H9 (cell line): ENCODE results near the gene PDE3A. TPM values are rescaled to one million over a fixed set of nuclear protein-coding genes. Genes with fewer than 3 reads are reported as not detected.
A peak's percentile ranks its signal among the peaks of the same experiment; 100 is the strongest.

Experiments used
- DNase-seq: peaks from one replicate; pipeline ENCODE4 v3.0.0-alpha.2; 2017
- H2AFZ ChIP-seq: one replicate; pipeline ENCODE4 v1.6.1; 2013; ENCODE audit warnings: mild to moderate bottlenecking, low read length, control low read depth, moderate library complexity
- H2AK5ac ChIP-seq: 2 replicates; pipeline ENCODE4 v1.6.1; 2013; ENCODE audit warnings: low read length, control low read depth, mixed read lengths; ENCODE audit not compliant: insufficient read length
- H2BK120ac ChIP-seq: one replicate; pipeline ENCODE4 v1.6.1; 2013; ENCODE audit warnings: low read depth, mild to moderate bottlenecking, low read length, control low read depth, inconsistent platforms; ENCODE audit not compliant: poor library complexity, severe bottlenecking
- H2BK12ac ChIP-seq: 2 replicates; pipeline ENCODE4 v1.6.1; 2013; ENCODE audit warnings: low read length, control low read depth, mixed read lengths, low read depth; ENCODE audit not compliant: insufficient read length
- H2BK15ac ChIP-seq: 2 replicates; pipeline ENCODE4 v1.6.1; 2013; ENCODE audit warnings: low read depth, low read length, control low read depth
- H2BK20ac ChIP-seq: one replicate; pipeline ENCODE4 v1.6.1; 2013; ENCODE audit warnings: low read depth, mild to moderate bottlenecking, low read length, control low read depth, inconsistent platforms; ENCODE audit not compliant: poor library complexity, severe bottlenecking
- H2BK5ac ChIP-seq: 2 replicates; pipeline ENCODE4 v1.6.1; 2013; ENCODE audit warnings: low read length, control low read depth, mixed read lengths; ENCODE audit not compliant: insufficient read length
- H3K14ac ChIP-seq: 2 replicates; pipeline ENCODE4 v1.6.1; 2013; ENCODE audit warnings: low read length, control low read depth; ENCODE audit not compliant: insufficient read depth
- H3K18ac ChIP-seq: 2 replicates; pipeline ENCODE4 v1.6.1; 2013; ENCODE audit warnings: low read depth, mild to moderate bottlenecking, mixed read lengths, low read length, control low read depth; ENCODE audit not compliant: insufficient read length
- H3K23ac ChIP-seq: 2 replicates; pipeline ENCODE4 v1.6.1; 2013; ENCODE audit warnings: low read length, control low read depth, mixed read lengths, low read depth; ENCODE audit not compliant: insufficient read length
- H3K23me2 ChIP-seq: 2 replicates; pipeline ENCODE4 v1.6.1; 2013; ENCODE audit warnings: low read depth, mild to moderate bottlenecking, mixed read lengths, low read length, control low read depth; ENCODE audit not compliant: insufficient read length, poor library complexity, severe bottlenecking
- H3K27ac ChIP-seq: 2 replicates; pipeline ENCODE4 v1.5.1; 2013; ENCODE audit warnings: low read length, control low read depth, mixed read lengths, low read depth; ENCODE audit not compliant: insufficient read length
- H3K27me3 ChIP-seq: 2 replicates; pipeline ENCODE4 v1.6.1; 2013; ENCODE audit warnings: low read length, control low read depth, inconsistent platforms; ENCODE audit not compliant: insufficient read depth
- H3K4ac ChIP-seq: 2 replicates; pipeline ENCODE4 v1.6.1; 2013; ENCODE audit warnings: low read depth, mild to moderate bottlenecking, control low read depth, inconsistent platforms, low read length, moderate library complexity
- H3K4me1 ChIP-seq: 2 replicates; pipeline ENCODE4 v1.6.1; 2013; ENCODE audit warnings: low read length, control low read depth, inconsistent platforms; ENCODE audit not compliant: insufficient read depth
- H3K4me2 ChIP-seq: 2 replicates; pipeline ENCODE4 v1.6.1; 2013; ENCODE audit warnings: low read length, control low read depth, mixed read lengths; ENCODE audit not compliant: insufficient read length, insufficient read depth
- H3K56ac ChIP-seq: 2 replicates; pipeline ENCODE4 v1.6.1; 2013; ENCODE audit warnings: low read depth, mild to moderate bottlenecking, mixed read lengths, low read length, control low read depth; ENCODE audit not compliant: insufficient read length
- H3K79me1 ChIP-seq: 2 replicates; pipeline ENCODE4 v1.6.1; 2013; ENCODE audit warnings: low read depth, mild to moderate bottlenecking, moderate library complexity, low read length, control low read depth, inconsistent platforms; ENCODE audit not compliant: insufficient read depth, poor library complexity, severe bottlenecking
- H3K79me2 ChIP-seq: 2 replicates; pipeline ENCODE4 v1.6.1; 2013; ENCODE audit warnings: low read length, control low read depth, inconsistent platforms; ENCODE audit not compliant: insufficient read depth
- H3K9ac ChIP-seq: 2 replicates; pipeline ENCODE4 v1.6.1; 2013; ENCODE audit warnings: low read length, control low read depth, mixed read lengths; ENCODE audit not compliant: insufficient read length; ENCODE audit errors: extremely low read depth
- H3K9me3 ChIP-seq: one replicate; pipeline ENCODE4 v1.6.1; 2013; ENCODE audit warnings: low read depth, low read length, inconsistent platforms; ENCODE audit not compliant: control insufficient read depth
- H3T11ph ChIP-seq: one replicate; pipeline ENCODE4 v1.6.1; 2013; ENCODE audit warnings: mild to moderate bottlenecking, low read length, control low read depth, inconsistent platforms
- H4K20me1 ChIP-seq: one replicate; pipeline ENCODE4 v1.6.1; 2013; ENCODE audit not compliant: control insufficient read depth, insufficient read length, insufficient read depth
- H4K5ac ChIP-seq: 2 replicates; pipeline ENCODE4 v1.6.1; 2013; ENCODE audit warnings: low read depth, mild to moderate bottlenecking, mixed read lengths, low read length, control low read depth; ENCODE audit not compliant: insufficient read length
- H4K8ac ChIP-seq: replicated peaks from 2 replicates; pipeline ENCODE4 v1.6.1; 2013; ENCODE audit warnings: low read length, control low read depth, mixed read lengths, low read depth; ENCODE audit not compliant: insufficient read length
- H4K91ac ChIP-seq: 2 replicates; pipeline ENCODE4 v1.6.1; 2013; ENCODE audit warnings: low read depth, mild to moderate bottlenecking, moderate library complexity, mixed read lengths, low read length, control low read depth; ENCODE audit not compliant: insufficient read length
- H3K27ac Mint-ChIP-seq, 3 experiments: 2 replicates in 2 of 3; 3 replicates in 1 of 3; pipeline ENCODE4 v1.8.0; 2020 to 2021; ENCODE audit warnings: mixed read lengths in 3 of 3, mild to moderate bottlenecking in 1 of 3, moderate library complexity in 1 of 3
- H3K27me3 Mint-ChIP-seq: 2 replicates; pipeline ENCODE4 v1.8.0; 2021; ENCODE audit warnings: low read depth, mild to moderate bottlenecking, moderate library complexity, mixed read lengths
- H3K36me3 Mint-ChIP-seq, 3 experiments: 2 replicates in 2 of 3; 3 replicates in 1 of 3; pipeline ENCODE4 v1.8.0; 2020 to 2021; ENCODE audit warnings: low read depth in 3 of 3, mixed read lengths in 3 of 3; ENCODE audit not compliant: insufficient read depth in 1 of 3
- H3K4me1 Mint-ChIP-seq, 2 experiments: 2 replicates each; pipeline ENCODE4 v1.8.0; 2020; ENCODE audit warnings: mixed read lengths in 2 of 2
- H3K4me3 Mint-ChIP-seq, 2 experiments: 2 replicates in 1 of 2; 3 replicates in 1 of 2; pipeline ENCODE4 v1.8.0; 2020 to 2021; ENCODE audit warnings: mild to moderate bottlenecking in 2 of 2, mixed read lengths in 2 of 2, moderate library complexity in 1 of 2
- H3K9me3 Mint-ChIP-seq, 2 experiments: 2 replicates in 1 of 2; 3 replicates in 1 of 2; pipeline ENCODE4 v1.8.0; 2020; ENCODE audit warnings: mild to moderate bottlenecking in 2 of 2, mixed read lengths in 2 of 2, moderate library complexity in 1 of 2
- WGBS: extraction: QIAGEN DNeasy Blood & Tissue Kit; methylation state at CpG from one replicate; pipeline ENCODE4 v1.1.7; 2013; ENCODE audit warnings: missing lambda C conversion rate, low lambda C conversion rate, mixed read lengths; ENCODE audit not compliant: insufficient read length; ENCODE audit errors: extremely low coverage; 5-methylcytosine and 5-hydroxymethylcytosine counted together
- total RNA-seq: library from RNA; stranded (reverse); gene quantifications from 2 replicates; pipeline ENCODE4 v1.2.1, GENCODE V29; 2021
- TF ChIP-seq, protein P1 (sequence below): fragments of 200-600 bp; sonication (generic); conservative IDR thresholded peaks from 3 replicates; pipeline ENCODE4 v1.8.0; 2021; ENCODE audit warnings: antibody characterized with exemption, mild to moderate bottlenecking

The PDE3A gene
- total RNA-seq, 1 experiment from 2014 or later, result 3.0 TPM

DNA sequence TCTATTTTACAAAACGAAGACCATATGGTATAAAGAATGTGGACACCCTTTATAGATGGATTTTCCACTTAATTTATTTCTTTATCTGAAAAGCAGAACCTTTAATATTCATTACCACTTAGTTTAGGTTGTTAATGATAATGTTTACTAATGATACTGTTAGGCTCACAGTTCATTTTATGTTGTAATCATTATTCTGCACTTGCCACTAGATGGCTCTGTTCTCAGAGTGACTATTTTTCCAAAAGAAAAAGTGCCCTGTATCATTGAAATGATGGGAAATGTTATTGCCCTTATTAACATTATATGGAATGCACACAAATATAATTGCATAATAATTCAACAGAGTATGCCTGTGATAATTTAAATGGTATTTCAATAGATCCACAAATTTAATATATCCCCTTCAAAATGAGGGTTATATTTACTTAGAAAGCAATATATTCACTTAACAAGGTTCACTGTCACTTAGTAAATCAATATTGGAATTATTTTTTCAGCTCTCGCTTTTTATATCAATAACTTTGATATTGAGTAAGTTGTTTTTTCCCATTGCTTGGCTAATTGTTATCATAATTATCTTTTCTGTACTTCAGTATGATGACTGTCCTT lies 95.7 kb downstream of the PDE3A start:
- Histone ChIP-seq H3K27ac (no peak overlapping the region), H2BK5ac (no peak overlapping the region), H4K20me1 (no peaks in the 10 kb centered on the region), H3K14ac (no peak overlapping the region), H2BK15ac (no peak overlapping the region), H4K8ac (no peak overlapping the region), H2BK20ac (no peak overlapping the region), H3K56ac (no peak overlapping the region), H2AK5ac (no peak overlapping the region), H3K9ac (no peak overlapping the region), H3K4me2 (no peak overlapping the region), H3T11ph (no peak overlapping the region), H3K9me3 (no peaks in the 10 kb centered on the region), H3K18ac (no peak overlapping the region), H3K4ac (no peak overlapping the region), H3K23me2 (no peaks in the 10 kb centered on the region), H4K5ac (no peak overlapping the region), H2BK12ac (no peak overlapping the region), H4K91ac (no peak overlapping the region), H2AFZ (no peak overlapping the region), H3K27me3 (no peaks in the 10 kb centered on the region), H3K4me1 (no peaks in the 10 kb centered on the region), H3K79me1 (no peaks in the 10 kb centered on the region), H2BK120ac (no peak overlapping the region), H3K23ac (no peak overlapping the region), H3K79me2 (no peaks in the 10 kb centered on the region)
- H3K36me3 Mint-ChIP-seq, result no peaks in the 10 kb centered on the region
- H3K4me3 Mint-ChIP-seq, result no peak overlapping the region
- H3K27me3 Mint-ChIP-seq, result no peaks in the 10 kb centered on the region
- DNase-seq, result no peak
- H3K27ac Mint-ChIP-seq, result no peak overlapping the region
- WGBS, result no CpG with 5 or more reads among the region's 2 CpGs
- H3K4me1 Mint-ChIP-seq, result peaks cover 6 to 12% of the 10 kb centered on the region in 2 experiments
- no peaks in the 10 kb centered on the region for H3K9me3 Mint-ChIP-seq
- TF ChIP-seq, protein P1, sequence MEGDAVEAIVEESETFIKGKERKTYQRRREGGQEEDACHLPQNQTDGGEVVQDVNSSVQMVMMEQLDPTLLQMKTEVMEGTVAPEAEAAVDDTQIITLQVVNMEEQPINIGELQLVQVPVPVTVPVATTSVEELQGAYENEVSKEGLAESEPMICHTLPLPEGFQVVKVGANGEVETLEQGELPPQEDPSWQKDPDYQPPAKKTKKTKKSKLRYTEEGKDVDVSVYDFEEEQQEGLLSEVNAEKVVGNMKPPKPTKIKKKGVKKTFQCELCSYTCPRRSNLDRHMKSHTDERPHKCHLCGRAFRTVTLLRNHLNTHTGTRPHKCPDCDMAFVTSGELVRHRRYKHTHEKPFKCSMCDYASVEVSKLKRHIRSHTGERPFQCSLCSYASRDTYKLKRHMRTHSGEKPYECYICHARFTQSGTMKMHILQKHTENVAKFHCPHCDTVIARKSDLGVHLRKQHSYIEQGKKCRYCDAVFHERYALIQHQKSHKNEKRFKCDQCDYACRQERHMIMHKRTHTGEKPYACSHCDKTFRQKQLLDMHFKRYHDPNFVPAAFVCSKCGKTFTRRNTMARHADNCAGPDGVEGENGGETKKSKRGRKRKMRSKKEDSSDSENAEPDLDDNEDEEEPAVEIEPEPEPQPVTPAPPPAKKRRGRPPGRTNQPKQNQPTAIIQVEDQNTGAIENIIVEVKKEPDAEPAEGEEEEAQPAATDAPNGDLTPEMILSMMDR, result peak; percentile 80
